ENCODE data around the gene LRRC4B. TPM values are rescaled to one million over a fixed set of nuclear protein-coding genes. Genes with fewer than 3 reads are reported as not detected.

Gene LRRC4B
- total and polyA plus RNA-seq, 9 donors: 0.12 to 7.9 (median 2.5) TPM

DNA sequence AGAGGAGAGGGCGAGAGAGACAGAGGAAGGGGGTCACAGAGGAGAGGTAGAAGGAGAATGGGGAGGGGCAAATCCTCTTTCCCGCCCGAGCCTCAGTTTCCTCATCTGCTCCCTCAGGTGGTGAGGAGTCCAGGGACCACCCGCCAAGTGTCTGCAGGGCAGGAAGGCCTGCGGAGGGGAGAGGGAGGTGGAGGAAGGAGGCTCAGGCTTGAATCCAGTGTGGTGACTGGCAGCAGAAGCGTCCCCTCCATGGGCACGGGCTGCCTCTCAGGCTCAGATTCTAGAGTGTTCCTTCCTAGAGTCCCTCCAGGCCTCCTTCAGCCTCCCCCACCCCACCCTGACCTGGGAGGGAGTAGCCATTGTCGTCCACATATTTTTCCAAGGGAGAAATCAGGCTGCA lies 75.1 kb downstream of the LRRC4B start:
- no peaks in the 10 kb centered on the region for H3K4me1 ChIP-seq (ENCODE audit: insufficient read depth)
- H3K27ac ChIP-seq: no peak overlapping the region
- TF ChIP-seq EP300 (IDR thresholded peaks at IDR 0.05) (no peak), POLR2A (IDR thresholded peaks at IDR 0.05) (no peak)
- TF ChIP-seq, protein P1, sequence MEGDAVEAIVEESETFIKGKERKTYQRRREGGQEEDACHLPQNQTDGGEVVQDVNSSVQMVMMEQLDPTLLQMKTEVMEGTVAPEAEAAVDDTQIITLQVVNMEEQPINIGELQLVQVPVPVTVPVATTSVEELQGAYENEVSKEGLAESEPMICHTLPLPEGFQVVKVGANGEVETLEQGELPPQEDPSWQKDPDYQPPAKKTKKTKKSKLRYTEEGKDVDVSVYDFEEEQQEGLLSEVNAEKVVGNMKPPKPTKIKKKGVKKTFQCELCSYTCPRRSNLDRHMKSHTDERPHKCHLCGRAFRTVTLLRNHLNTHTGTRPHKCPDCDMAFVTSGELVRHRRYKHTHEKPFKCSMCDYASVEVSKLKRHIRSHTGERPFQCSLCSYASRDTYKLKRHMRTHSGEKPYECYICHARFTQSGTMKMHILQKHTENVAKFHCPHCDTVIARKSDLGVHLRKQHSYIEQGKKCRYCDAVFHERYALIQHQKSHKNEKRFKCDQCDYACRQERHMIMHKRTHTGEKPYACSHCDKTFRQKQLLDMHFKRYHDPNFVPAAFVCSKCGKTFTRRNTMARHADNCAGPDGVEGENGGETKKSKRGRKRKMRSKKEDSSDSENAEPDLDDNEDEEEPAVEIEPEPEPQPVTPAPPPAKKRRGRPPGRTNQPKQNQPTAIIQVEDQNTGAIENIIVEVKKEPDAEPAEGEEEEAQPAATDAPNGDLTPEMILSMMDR (IDR thresholded peaks at IDR 0.05): no peak
- intact Hi-C loops (cut with DNase I): no loop called here
- no peaks in the 10 kb centered on the region for H3K27me3 ChIP-seq
- H3K36me3 ChIP-seq: no peaks in the 10 kb centered on the region
- WGBS, 3 donors: 44 to 50% (median 49%) methylated on average over 8 of the region's 8 CpGs
- no peaks in the 10 kb centered on the region for H3K9me3 ChIP-seq
- H3K4me3 ChIP-seq: no peak overlapping the region
- DNase-seq: no peak

DNA sequence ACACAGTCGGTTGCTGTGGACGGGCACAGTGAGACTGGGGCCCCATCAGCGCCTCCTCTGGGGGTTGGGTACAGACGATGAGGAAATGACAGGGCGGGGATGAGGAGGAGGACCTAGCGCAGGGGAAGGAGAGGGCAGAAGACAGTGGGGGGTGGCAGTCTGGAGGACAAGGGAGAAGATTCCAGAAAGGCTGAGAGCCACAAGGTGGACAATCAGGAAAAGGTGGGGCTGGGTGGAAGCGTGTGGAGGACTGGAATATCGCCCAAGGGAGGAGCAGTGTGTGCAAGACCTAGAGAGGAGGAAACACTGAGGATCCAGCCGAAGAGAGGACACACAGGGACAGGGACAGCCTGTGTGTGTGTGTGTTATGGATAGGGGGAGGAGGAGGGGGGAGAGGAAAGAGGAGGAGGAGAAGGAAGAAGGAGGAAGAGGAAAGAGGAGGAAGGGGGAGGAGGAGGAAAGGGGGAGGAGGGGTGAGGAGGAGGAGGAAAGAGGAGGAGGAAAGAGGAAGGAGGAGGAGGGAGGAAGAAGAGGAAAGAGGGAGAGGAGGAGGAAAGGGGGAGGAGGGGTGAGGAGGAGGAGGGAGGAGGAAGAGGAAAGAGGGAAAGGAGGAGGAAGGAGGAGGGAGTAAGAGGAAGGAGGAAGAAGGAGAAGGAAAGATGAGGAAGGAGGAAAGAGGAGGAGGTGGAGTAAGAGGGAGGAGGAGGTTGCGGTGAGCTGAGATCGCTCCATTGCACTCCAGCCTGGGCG lies 75.8 kb downstream of the LRRC4B start:
- TF ChIP-seq POLR2A (IDR thresholded peaks at IDR 0.05) (no peak), EP300 (IDR thresholded peaks at IDR 0.05) (no peak)
- TF ChIP-seq, protein P1 (IDR thresholded peaks at IDR 0.05): no peak
- WGBS, 3 donors: 15 to 21% (median 20%) methylated on average over 11 to 12 of the region's 12 CpGs
- no peaks in the 10 kb centered on the region for H3K27me3 ChIP-seq
- intact Hi-C loops (cut with DNase I): no loop called here
- H3K27ac ChIP-seq: no peak overlapping the region
- no peak for DNase-seq
- no peaks in the 10 kb centered on the region for H3K4me1 ChIP-seq (ENCODE audit: insufficient read depth)
- H3K9me3 ChIP-seq: no peaks in the 10 kb centered on the region
- no peaks in the 10 kb centered on the region for H3K36me3 ChIP-seq
- H3K4me3 ChIP-seq: no peak overlapping the region

DNA sequence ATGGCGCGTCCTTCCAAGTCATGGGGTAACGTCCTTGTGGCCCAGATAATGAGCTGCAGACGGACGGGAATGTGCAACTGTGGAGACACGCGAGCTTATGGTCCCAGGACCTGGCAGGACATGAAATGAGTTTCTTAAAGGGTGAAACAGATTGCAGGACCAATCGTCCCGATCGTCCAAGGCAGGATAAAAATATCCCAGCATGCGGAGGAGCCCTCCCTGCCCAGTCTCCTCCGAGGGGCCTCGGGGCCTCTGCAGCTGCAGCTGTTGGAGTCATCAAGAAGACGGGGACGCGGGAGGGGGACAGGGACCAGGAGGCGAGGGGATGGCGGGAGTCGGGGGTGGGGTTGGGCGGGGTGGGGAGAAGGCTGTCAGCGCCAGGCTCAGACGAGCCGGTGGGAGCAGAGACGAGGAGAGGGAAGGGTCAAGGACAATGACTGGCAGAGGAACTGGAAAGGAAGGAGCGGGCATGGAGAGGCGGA lies 77.2 kb downstream of the LRRC4B start:
- no peak overlapping the region for H3K27ac ChIP-seq
- no peaks in the 10 kb centered on the region for H3K9me3 ChIP-seq
- H3K4me1 ChIP-seq (ENCODE audit: insufficient read depth): peaks cover 1% of the 10 kb centered on the region
- intact Hi-C loops (cut with DNase I): no loop called here
- 5 to 16% (median 6%) methylated on average over 26 of the region's 26 CpGs for WGBS, 3 donors
- no peak for DNase-seq
- H3K36me3 ChIP-seq: no peaks in the 10 kb centered on the region
- no peaks in the 10 kb centered on the region for H3K27me3 ChIP-seq
- TF ChIP-seq, protein P1 (IDR thresholded peaks at IDR 0.05): no peak
- TF ChIP-seq EP300 (IDR thresholded peaks at IDR 0.05): no peak
- no peak for TF ChIP-seq POLR2A (IDR thresholded peaks at IDR 0.05)
- no peak overlapping the region for H3K4me3 ChIP-seq

DNA sequence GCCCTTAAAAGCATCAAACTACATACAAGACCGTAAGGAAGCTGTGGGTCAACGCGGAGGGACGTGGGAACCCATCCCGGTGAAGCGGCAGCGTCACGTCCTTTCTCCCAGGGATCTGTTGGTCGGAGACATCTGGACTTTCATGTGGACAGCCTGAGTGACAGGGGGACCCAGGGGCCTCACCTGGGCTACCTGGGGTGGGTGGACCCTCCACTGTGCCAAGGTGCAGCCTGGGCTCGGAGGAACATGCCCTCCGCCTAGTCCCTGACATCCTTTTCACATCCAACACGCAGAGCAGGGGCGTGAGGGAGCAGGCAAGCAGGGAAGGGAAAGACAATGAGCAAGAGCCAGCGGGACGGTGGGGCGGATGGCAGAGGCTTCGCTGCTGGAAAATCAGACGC lies 77.8 kb downstream of the LRRC4B start:
- H3K9me3 ChIP-seq: no peaks in the 10 kb centered on the region
- H3K4me3 ChIP-seq: no peak overlapping the region
- H3K36me3 ChIP-seq: no peaks in the 10 kb centered on the region
- TF ChIP-seq POLR2A (IDR thresholded peaks at IDR 0.05): no peak
- no peak for TF ChIP-seq EP300 (IDR thresholded peaks at IDR 0.05)
- TF ChIP-seq, protein P1 (IDR thresholded peaks at IDR 0.05): no peak
- no peak overlapping the region for H3K27ac ChIP-seq
- H3K27me3 ChIP-seq: no peaks in the 10 kb centered on the region
- peaks cover 1% of the 10 kb centered on the region for H3K4me1 ChIP-seq (ENCODE audit: insufficient read depth)
- WGBS, 3 donors: 87 to 93% (median 90%) methylated on average over 18 of the region's 18 CpGs
- intact Hi-C loops (cut with DNase I): no loop called here
- no peak for DNase-seq
